Activated T-helper 2 cell treated with anti-CD3 and anti-CD28 coated beads, Interferon-gamma antibody, Interleukin-2, Interleukin-4, amounts not matched to agents 10 μg/mL and 5 μg/mL and 100 μg/mL, durations not matched to agents 14 hours and 24 hours and 36 hours (primary cell): ENCODE data around the gene OSBPL5. TPM values are rescaled to one million over a fixed set of nuclear protein-coding genes. Genes with fewer than 3 reads are reported as not detected.

Source experiments
- DNase-seq: peaks from one replicate; pipeline ENCODE4 v3.0.0; 2021; ENCODE audit warnings: low spot score
- H3K27ac Mint-ChIP-seq: one replicate; pipeline ENCODE4 v1.8.0; 2021; ENCODE audit warnings: mixed read lengths
- H3K27me3 Mint-ChIP-seq: one replicate; pipeline ENCODE4 v1.8.0; 2021; ENCODE audit warnings: low read depth, mixed read lengths
- H3K36me3 Mint-ChIP-seq: one replicate; pipeline ENCODE4 v1.8.0; 2021; ENCODE audit warnings: low read depth, mixed read lengths
- H3K4me1 Mint-ChIP-seq: one replicate; pipeline ENCODE4 v1.8.0; 2021; ENCODE audit warnings: low read depth, mixed read lengths
- H3K4me3 Mint-ChIP-seq: one replicate; pipeline ENCODE4 v1.8.0; 2021; ENCODE audit warnings: low read depth, mild to moderate bottlenecking, moderate library complexity, mixed read lengths
- H3K9me3 Mint-ChIP-seq: one replicate; pipeline ENCODE4 v1.8.0; 2021; ENCODE audit warnings: mixed read lengths
- intact Hi-C: fragments of 100-400 bp; cut with micrococcal nuclease; formaldehyde crosslinking; loops from one replicate; pipeline ENCODE4 v1.15.1; 2023
- total RNA-seq: library from RNA; stranded (reverse); gene quantifications from 2 replicates; pipeline ENCODE4 v1.2.3, GENCODE V29; 2022

OSBPL5 gene
- total RNA-seq, 1 donor from 2014 or later = 2.3 TPM

GRCh38 chr11:3088806-3089205 lies 76.3 kb downstream of the OSBPL5 start:
- DNase-seq = no peak
- intact Hi-C loops = no loop called here
- no peaks in the 10 kb centered on the region for H3K36me3 Mint-ChIP-seq

GRCh38 chr11:3087821-3088800 lies 77.0 kb downstream of the OSBPL5 start:
- DNase-seq = no peak
- no peaks in the 10 kb centered on the region for H3K27me3 Mint-ChIP-seq
- H3K36me3 Mint-ChIP-seq = no peaks in the 10 kb centered on the region
- no peak overlapping the region for H3K27ac Mint-ChIP-seq
- no peaks in the 10 kb centered on the region for H3K4me1 Mint-ChIP-seq
- H3K9me3 Mint-ChIP-seq = no peaks in the 10 kb centered on the region
- no peak overlapping the region for H3K4me3 Mint-ChIP-seq
- intact Hi-C loops = no loop called here

More at GRCh38 chr11:3088806-3089205, 76.3 kb downstream of the OSBPL5 start:
- Mint-ChIP-seq H3K9me3 (no peaks in the 10 kb centered on the region), H3K27me3 (no peaks in the 10 kb centered on the region), H3K4me3 (no peak overlapping the region), H3K27ac (no peak overlapping the region), H3K4me1 (no peaks in the 10 kb centered on the region)

GRCh38 chr11:3087373-3087772 lies 77.7 kb downstream of the OSBPL5 start:
- Mint-ChIP-seq H3K27ac (no peak overlapping the region), H3K4me1 (no peaks in the 10 kb centered on the region), H3K36me3 (no peaks in the 10 kb centered on the region), H3K27me3 (no peaks in the 10 kb centered on the region), H3K9me3 (no peaks in the 10 kb centered on the region), H3K4me3 (no peak overlapping the region)
- no peak for DNase-seq
- intact Hi-C loops = no loop called here

- no peak for DNase-seq
- H3K27me3 Mint-ChIP-seq = no peaks in the 10 kb centered on the region
- no peaks in the 10 kb centered on the region for H3K9me3 Mint-ChIP-seq
- H3K36me3 Mint-ChIP-seq = no peaks in the 10 kb centered on the region
- no peak overlapping the region for H3K4me3 Mint-ChIP-seq
- no peaks in the 10 kb centered on the region for H3K4me1 Mint-ChIP-seq
- intact Hi-C loops = no loop called here
- H3K27ac Mint-ChIP-seq = no peak overlapping the region
These were observed 78.4 kb downstream of the OSBPL5 start for GRCh38 chr11:3086671-3087150.

GRCh38 chr11:3086114-3086513 lies 79.0 kb downstream of the OSBPL5 start:
- Mint-ChIP-seq H3K36me3 (no peaks in the 10 kb centered on the region), H3K4me1 (no peaks in the 10 kb centered on the region), H3K27me3 (no peaks in the 10 kb centered on the region), H3K9me3 (no peaks in the 10 kb centered on the region), H3K27ac (no peak overlapping the region), H3K4me3 (no peak overlapping the region)
- intact Hi-C loops = no loop called here
- DNase-seq = no peak

GRCh38 chr11:3085052-3085451 lies 80.1 kb downstream of the OSBPL5 start:
- no peaks in the 10 kb centered on the region for H3K36me3 Mint-ChIP-seq
- no peaks in the 10 kb centered on the region for H3K9me3 Mint-ChIP-seq
- H3K4me1 Mint-ChIP-seq = no peaks in the 10 kb centered on the region
- H3K4me3 Mint-ChIP-seq = no peak overlapping the region
- no peak for DNase-seq
- intact Hi-C loops = no loop called here
- peaks cover 1% of the 10 kb centered on the region for H3K27me3 Mint-ChIP-seq
- no peak overlapping the region for H3K27ac Mint-ChIP-seq

GRCh38 chr11:3083321-3083720 lies 81.8 kb downstream of the OSBPL5 start:
- no peak for DNase-seq
- intact Hi-C loops = no loop called here
- Mint-ChIP-seq H3K4me3 (no peak overlapping the region), H3K4me1 (no peaks in the 10 kb centered on the region), H3K27me3 (peaks cover 4% of the 10 kb centered on the region), H3K9me3 (no peaks in the 10 kb centered on the region), H3K27ac (no peak overlapping the region), H3K36me3 (no peaks in the 10 kb centered on the region)

- no peaks in the 10 kb centered on the region for H3K9me3 Mint-ChIP-seq
- H3K4me3 Mint-ChIP-seq = no peak overlapping the region
These were observed 83.7 kb downstream of the OSBPL5 start for GRCh38 chr11:3081386-3081751.

GRCh38 chr11:3080733-3081385 lies 84.3 kb downstream of the OSBPL5 start:
- intact Hi-C loops = no loop called here
- no peak for DNase-seq
- Mint-ChIP-seq H3K4me1 (no peaks in the 10 kb centered on the region), H3K4me3 (no peak overlapping the region), H3K9me3 (no peaks in the 10 kb centered on the region), H3K36me3 (no peaks in the 10 kb centered on the region), H3K27ac (no peak overlapping the region), H3K27me3 (peaks cover 4% of the 10 kb centered on the region)

More at GRCh38 chr11:3081386-3081751, 83.7 kb downstream of the OSBPL5 start:
- no peak for DNase-seq
- H3K4me1 Mint-ChIP-seq = no peaks in the 10 kb centered on the region
- no peaks in the 10 kb centered on the region for H3K36me3 Mint-ChIP-seq
- intact Hi-C loops = no loop called here
- H3K27ac Mint-ChIP-seq = no peak overlapping the region
- peaks cover 4% of the 10 kb centered on the region for H3K27me3 Mint-ChIP-seq

GRCh38 chr11:3080104-3080503 lies 85.0 kb downstream of the OSBPL5 start:
- H3K9me3 Mint-ChIP-seq = no peaks in the 10 kb centered on the region
- H3K27me3 Mint-ChIP-seq = peaks cover 4% of the 10 kb centered on the region
- intact Hi-C loops = no loop called here
- no peak for DNase-seq
- no peak overlapping the region for H3K27ac Mint-ChIP-seq
- no peaks in the 10 kb centered on the region for H3K4me1 Mint-ChIP-seq
- no peaks in the 10 kb centered on the region for H3K36me3 Mint-ChIP-seq
- H3K4me3 Mint-ChIP-seq = no peak overlapping the region

- Mint-ChIP-seq H3K36me3 (no peaks in the 10 kb centered on the region), H3K27ac (no peak overlapping the region), H3K4me3 (no peak overlapping the region), H3K9me3 (no peaks in the 10 kb centered on the region), H3K4me1 (no peaks in the 10 kb centered on the region), H3K27me3 (peaks cover 9% of the 10 kb centered on the region)
- intact Hi-C loops = no loop called here
- DNase-seq = no peak
These were observed 87.2 kb downstream of the OSBPL5 start for GRCh38 chr11:3077846-3078440.

- H3K9me3 Mint-ChIP-seq = no peaks in the 10 kb centered on the region
- intact Hi-C loops = no loop called here
- DNase-seq = no peak
- H3K27me3 Mint-ChIP-seq = peaks cover 9% of the 10 kb centered on the region
- H3K27ac Mint-ChIP-seq = no peak overlapping the region
- H3K36me3 Mint-ChIP-seq = no peaks in the 10 kb centered on the region
- H3K4me1 Mint-ChIP-seq = no peaks in the 10 kb centered on the region
- H3K4me3 Mint-ChIP-seq = no peak overlapping the region
These were observed 87.8 kb downstream of the OSBPL5 start for GRCh38 chr11:3077189-3077836.
